BJ (cell line): ENCODE results near the gene TBCCD1. TPM values are rescaled to one million over a fixed set of nuclear protein-coding genes. Genes with fewer than 3 reads are reported as not detected.

ENCODE experiments used
- polyA plus RNA-seq: library from polyadenylated mRNA; depleted of rRNA; stranded (reverse); fragments of >200 nt; gene quantifications from 2 replicates; pipeline ENCODE4 v1.2.3, GENCODE V29; 2011; rRNA removed

Gene TBCCD1
- polyA plus RNA-seq, 1 experiment, result 8.3 TPM

Other genes with a start within 250 kb of the TBCCD1 start
- gene DGKG, start 205.1 kb downstream of the TBCCD1 start, polyA plus RNA-seq, result not detected in 2 replicates
- 1.9 and 2.0 TPM in 2 replicates for gene CRYGS, start 23.0 kb downstream of the TBCCD1 start, polyA plus RNA-seq
- 26.2 and 47.7 TPM in 2 replicates for gene DNAJB11, start 3.4 kb upstream of the TBCCD1 start, polyA plus RNA-seq
- not detected in 2 replicates for gene AHSG, start 45.7 kb upstream of the TBCCD1 start, polyA plus RNA-seq
- not detected in 2 replicates for gene FETUB, start 73.1 kb upstream of the TBCCD1 start, polyA plus RNA-seq
- gene HRG, start 98.7 kb upstream of the TBCCD1 start, polyA plus RNA-seq, result not detected in 2 replicates
- gene KNG1, start 150.0 kb upstream of the TBCCD1 start, polyA plus RNA-seq, result not detected in 2 replicates
- 210 and 511 TPM in 2 replicates for gene EIF4A2, start 216.2 kb upstream of the TBCCD1 start, polyA plus RNA-seq
- 6.9 and 8.5 TPM in 2 replicates for gene RFC4, start 239.1 kb upstream of the TBCCD1 start, polyA plus RNA-seq